Measurements from ENCODE around the gene ZSCAN2.

ZSCAN2 gene

GRCh38 chr15:84598250-84598649 lies 2.6 kb upstream of the ZSCAN2 start:
- Histone ChIP-seq H3K27me3 (ENCODE audit: insufficient read depth, low read length) (no peaks in the 10 kb centered on the region), H3K79me2 (ENCODE audit: control insufficient read depth, insufficient read depth, low read length, unreplicated experiment) (no peaks in the 10 kb centered on the region), H2AFZ (ENCODE audit: low read length, unreplicated experiment) (peak overlapping the region; percentile 65), H3K27ac (ENCODE audit: low read depth, low read length) (no peak overlapping the region), H3K36me3 (ENCODE audit: insufficient read depth, low read length) (no peaks in the 10 kb centered on the region), H3K4me1 (ENCODE audit: control insufficient read depth, insufficient read depth, low read length, unreplicated experiment) (no peaks in the 10 kb centered on the region), H3K4me3 (ENCODE audit: low read depth, low read length) (no peak overlapping the region)

- Histone ChIP-seq H3K4me3 (ENCODE audit: low read depth, low read length) (no peak overlapping the region), H3K27me3 (ENCODE audit: insufficient read depth, low read length) (no peaks in the 10 kb centered on the region), H3K79me2 (ENCODE audit: control insufficient read depth, insufficient read depth, low read length, unreplicated experiment) (no peaks in the 10 kb centered on the region), H3K4me1 (ENCODE audit: control insufficient read depth, insufficient read depth, low read length, unreplicated experiment) (no peaks in the 10 kb centered on the region), H2AFZ (ENCODE audit: low read length, unreplicated experiment) (no peak overlapping the region), H3K27ac (ENCODE audit: low read depth, low read length) (no peak overlapping the region), H3K36me3 (ENCODE audit: insufficient read depth, low read length) (no peaks in the 10 kb centered on the region)
Observed at GRCh38 chr15:84598993-84599392, 1.8 kb upstream of the ZSCAN2 start.

- H3K27ac ChIP-seq (ENCODE audit: low read depth, low read length), result no peak overlapping the region
- H3K4me3 ChIP-seq (ENCODE audit: low read depth, low read length), result no peak overlapping the region; the same call in 1 of the 2 replicates
- no peaks in the 10 kb centered on the region for H3K36me3 ChIP-seq (ENCODE audit: insufficient read depth, low read length)
- H3K4me1 ChIP-seq (ENCODE audit: control insufficient read depth, insufficient read depth, low read length, unreplicated experiment), result no peaks in the 10 kb centered on the region
- H2AFZ ChIP-seq (ENCODE audit: low read length, unreplicated experiment), result no peak overlapping the region
- H3K79me2 ChIP-seq (ENCODE audit: control insufficient read depth, insufficient read depth, low read length, unreplicated experiment), result no peaks in the 10 kb centered on the region
- H3K27me3 ChIP-seq (ENCODE audit: insufficient read depth, low read length), result no peaks in the 10 kb centered on the region
Observed at GRCh38 chr15:84599906-84600305, 903 bp upstream of the ZSCAN2 start.

- Histone ChIP-seq H3K4me3 (ENCODE audit: low read depth, low read length) (peak overlapping the region; percentile 88), H3K36me3 (ENCODE audit: insufficient read depth, low read length) (no peaks in the 10 kb centered on the region), H3K79me2 (ENCODE audit: control insufficient read depth, insufficient read depth, low read length, unreplicated experiment) (no peaks in the 10 kb centered on the region), H3K27me3 (ENCODE audit: insufficient read depth, low read length) (no peaks in the 10 kb centered on the region), H3K4me1 (ENCODE audit: control insufficient read depth, insufficient read depth, low read length, unreplicated experiment) (no peaks in the 10 kb centered on the region), H3K27ac (ENCODE audit: low read depth, low read length) (no peak overlapping the region), H2AFZ (ENCODE audit: low read length, unreplicated experiment) (peak overlapping the region; percentile 99)
Observed at GRCh38 chr15:84600331-84600686, 500 bp upstream of the ZSCAN2 start.

- H2AFZ ChIP-seq (ENCODE audit: low read length, unreplicated experiment), result peak overlapping the region; percentile 95
- no peaks in the 10 kb centered on the region for H3K27me3 ChIP-seq (ENCODE audit: insufficient read depth, low read length)
- no peaks in the 10 kb centered on the region for H3K79me2 ChIP-seq (ENCODE audit: control insufficient read depth, insufficient read depth, low read length, unreplicated experiment)
- no peaks in the 10 kb centered on the region for H3K36me3 ChIP-seq (ENCODE audit: insufficient read depth, low read length)
- no peaks in the 10 kb centered on the region for H3K4me1 ChIP-seq (ENCODE audit: control insufficient read depth, insufficient read depth, low read length, unreplicated experiment)
- H3K27ac ChIP-seq (ENCODE audit: low read depth, low read length), result no peak overlapping the region
- peak overlapping the region; percentile 88 for H3K4me3 ChIP-seq (ENCODE audit: low read depth, low read length)
Observed at GRCh38 chr15:84601555-84601838, 688 bp downstream of the ZSCAN2 start.

- H3K36me3 ChIP-seq (ENCODE audit: insufficient read depth, low read length), result no peaks in the 10 kb centered on the region
- H3K27me3 ChIP-seq (ENCODE audit: insufficient read depth, low read length), result no peaks in the 10 kb centered on the region
- no peaks in the 10 kb centered on the region for H3K4me1 ChIP-seq (ENCODE audit: control insufficient read depth, insufficient read depth, low read length, unreplicated experiment)
- no peaks in the 10 kb centered on the region for H3K79me2 ChIP-seq (ENCODE audit: control insufficient read depth, insufficient read depth, low read length, unreplicated experiment)
- H3K27ac ChIP-seq (ENCODE audit: low read depth, low read length), result no peak overlapping the region
- no peak overlapping the region for H2AFZ ChIP-seq (ENCODE audit: low read length, unreplicated experiment)
- H3K4me3 ChIP-seq (ENCODE audit: low read depth, low read length), result no peak overlapping the region
Observed at GRCh38 chr15:84603630-84604379, 3.0 kb downstream of the ZSCAN2 start.

GRCh38 chr15:84604826-84605553 lies 4.2 kb downstream of the ZSCAN2 start:
- Histone ChIP-seq H3K4me1 (ENCODE audit: control insufficient read depth, insufficient read depth, low read length, unreplicated experiment) (no peaks in the 10 kb centered on the region), H3K27ac (ENCODE audit: low read depth, low read length) (no peak overlapping the region), H3K36me3 (ENCODE audit: insufficient read depth, low read length) (no peaks in the 10 kb centered on the region)

GRCh38 chr15:84605554-84605882 lies 4.7 kb downstream of the ZSCAN2 start:
- no peaks in the 10 kb centered on the region for H3K36me3 ChIP-seq (ENCODE audit: insufficient read depth, low read length)
- no peak overlapping the region for H3K27ac ChIP-seq (ENCODE audit: low read depth, low read length)
- H3K27me3 ChIP-seq (ENCODE audit: insufficient read depth, low read length), result no peaks in the 10 kb centered on the region
- H3K4me1 ChIP-seq (ENCODE audit: control insufficient read depth, insufficient read depth, low read length, unreplicated experiment), result no peaks in the 10 kb centered on the region
- no peaks in the 10 kb centered on the region for H3K79me2 ChIP-seq (ENCODE audit: control insufficient read depth, insufficient read depth, low read length, unreplicated experiment)
- H3K4me3 ChIP-seq (ENCODE audit: low read depth, low read length), result no peak overlapping the region
- no peak overlapping the region for H2AFZ ChIP-seq (ENCODE audit: low read length, unreplicated experiment)

More at GRCh38 chr15:84604826-84605553, 4.2 kb downstream of the ZSCAN2 start:
- Histone ChIP-seq H3K4me3 (ENCODE audit: low read depth, low read length) (no peak overlapping the region), H2AFZ (ENCODE audit: low read length, unreplicated experiment) (no peak overlapping the region), H3K79me2 (ENCODE audit: control insufficient read depth, insufficient read depth, low read length, unreplicated experiment) (no peaks in the 10 kb centered on the region), H3K27me3 (ENCODE audit: insufficient read depth, low read length) (no peaks in the 10 kb centered on the region)

- Histone ChIP-seq H3K36me3 (ENCODE audit: insufficient read depth, low read length) (no peaks in the 10 kb centered on the region), H3K27ac (ENCODE audit: low read depth, low read length) (no peak overlapping the region)
Observed at GRCh38 chr15:84606653-84607120, 5.9 kb downstream of the ZSCAN2 start.

GRCh38 chr15:84608707-84609284 lies 8.0 kb downstream of the ZSCAN2 start:
- no peaks in the 10 kb centered on the region for H3K79me2 ChIP-seq (ENCODE audit: control insufficient read depth, insufficient read depth, low read length, unreplicated experiment)
- H3K4me1 ChIP-seq (ENCODE audit: control insufficient read depth, insufficient read depth, low read length, unreplicated experiment), result no peaks in the 10 kb centered on the region
- H3K27me3 ChIP-seq (ENCODE audit: insufficient read depth, low read length), result no peaks in the 10 kb centered on the region
- H3K36me3 ChIP-seq (ENCODE audit: insufficient read depth, low read length), result no peaks in the 10 kb centered on the region
- H3K4me3 ChIP-seq (ENCODE audit: low read depth, low read length), result no peak overlapping the region
- no peak overlapping the region for H3K27ac ChIP-seq (ENCODE audit: low read depth, low read length)
- H2AFZ ChIP-seq (ENCODE audit: low read length, unreplicated experiment), result no peak overlapping the region

More at GRCh38 chr15:84606653-84607120, 5.9 kb downstream of the ZSCAN2 start:
- Histone ChIP-seq H3K4me1 (ENCODE audit: control insufficient read depth, insufficient read depth, low read length, unreplicated experiment) (no peaks in the 10 kb centered on the region), H3K4me3 (ENCODE audit: low read depth, low read length) (no peak overlapping the region), H3K79me2 (ENCODE audit: control insufficient read depth, insufficient read depth, low read length, unreplicated experiment) (no peaks in the 10 kb centered on the region), H3K27me3 (ENCODE audit: insufficient read depth, low read length) (no peaks in the 10 kb centered on the region), H2AFZ (ENCODE audit: low read length, unreplicated experiment) (no peak overlapping the region)
